T-helper 1 cell treated with Interleukin-12 subunit alpha and Interleukin-12 subunit beta and Interleukin-4 antibody, amounts not matched to agents 30 ng/mL and 1 ng/mL, for 36 hours (primary cell): Measurements from ENCODE around the gene ACOX3. TPM values are rescaled to one million over a fixed set of nuclear protein-coding genes. Genes with fewer than 3 reads are reported as not detected.
"Not testable (repeated sequence)": the region's sequence is repeated elsewhere in the genome, so short reads cannot be mapped to it uniquely, and the experiment has no call there.

ENCODE experiments used
- intact Hi-C: fragments of 100-400 bp; cut with micrococcal nuclease; formaldehyde crosslinking; loops from one replicate; pipeline ENCODE4 v1.15.1; 2024
- total RNA-seq: library from RNA; stranded (reverse); gene quantifications from 2 replicates; pipeline ENCODE4 v1.2.3, GENCODE V29; 2022

Gene ACOX3
- total RNA-seq, 1 donor from 2014 or later = 16.5 TPM

DNA sequence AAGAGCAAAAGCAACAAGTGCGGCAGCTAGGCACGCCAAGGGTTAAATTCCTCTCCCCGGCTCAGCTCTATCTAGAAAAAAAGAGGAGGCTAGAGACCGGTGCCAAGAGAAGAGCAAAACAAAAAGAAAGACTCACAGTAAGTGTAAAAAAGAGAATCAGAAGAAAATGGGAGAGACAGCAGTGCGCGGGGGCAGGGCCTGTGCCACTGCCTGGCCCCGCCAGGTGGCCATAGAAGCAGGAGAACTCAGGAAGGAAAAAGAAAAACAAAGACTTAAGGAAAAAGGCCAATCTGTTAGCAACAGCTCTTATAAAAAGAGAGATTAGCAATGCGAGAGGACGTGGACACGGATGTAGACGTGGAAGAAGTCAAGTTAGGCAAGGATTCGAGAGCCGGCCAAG lies 3.2 kb downstream of the ACOX3 start:
- intact Hi-C loops = loop anchor here (5.0 to 10.0 kb wide), 2 partner anchors 475 to 1668 kb away; no protein-coding TSS in a partner anchor

DNA sequence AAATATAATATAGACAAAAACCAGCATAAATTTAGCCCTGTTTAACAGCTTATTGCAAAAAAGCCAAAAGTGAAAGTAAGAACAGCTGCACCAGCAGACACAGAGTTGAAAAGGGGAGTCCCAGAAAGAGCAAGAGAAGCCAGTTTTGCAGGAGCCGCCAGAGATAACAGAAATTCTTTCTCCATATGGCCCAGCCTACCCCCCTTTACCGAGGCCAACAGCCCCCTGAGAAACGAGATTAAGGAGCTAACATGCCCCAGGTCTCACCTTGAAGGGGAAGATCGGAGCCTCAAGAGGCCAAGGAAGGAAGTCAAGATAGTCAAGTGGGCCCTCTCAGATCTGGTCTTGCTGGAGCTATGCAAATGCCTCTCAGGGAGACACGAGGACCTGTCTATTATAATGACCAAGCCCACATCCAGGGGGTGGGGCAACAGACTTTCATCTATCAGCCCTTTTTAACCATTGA lies 4.8 kb downstream of the ACOX3 start:
- intact Hi-C loops = loop anchor here (5.0 to 10.0 kb wide), 2 partner anchors 473 to 1669 kb away; no protein-coding TSS in a partner anchor

DNA sequence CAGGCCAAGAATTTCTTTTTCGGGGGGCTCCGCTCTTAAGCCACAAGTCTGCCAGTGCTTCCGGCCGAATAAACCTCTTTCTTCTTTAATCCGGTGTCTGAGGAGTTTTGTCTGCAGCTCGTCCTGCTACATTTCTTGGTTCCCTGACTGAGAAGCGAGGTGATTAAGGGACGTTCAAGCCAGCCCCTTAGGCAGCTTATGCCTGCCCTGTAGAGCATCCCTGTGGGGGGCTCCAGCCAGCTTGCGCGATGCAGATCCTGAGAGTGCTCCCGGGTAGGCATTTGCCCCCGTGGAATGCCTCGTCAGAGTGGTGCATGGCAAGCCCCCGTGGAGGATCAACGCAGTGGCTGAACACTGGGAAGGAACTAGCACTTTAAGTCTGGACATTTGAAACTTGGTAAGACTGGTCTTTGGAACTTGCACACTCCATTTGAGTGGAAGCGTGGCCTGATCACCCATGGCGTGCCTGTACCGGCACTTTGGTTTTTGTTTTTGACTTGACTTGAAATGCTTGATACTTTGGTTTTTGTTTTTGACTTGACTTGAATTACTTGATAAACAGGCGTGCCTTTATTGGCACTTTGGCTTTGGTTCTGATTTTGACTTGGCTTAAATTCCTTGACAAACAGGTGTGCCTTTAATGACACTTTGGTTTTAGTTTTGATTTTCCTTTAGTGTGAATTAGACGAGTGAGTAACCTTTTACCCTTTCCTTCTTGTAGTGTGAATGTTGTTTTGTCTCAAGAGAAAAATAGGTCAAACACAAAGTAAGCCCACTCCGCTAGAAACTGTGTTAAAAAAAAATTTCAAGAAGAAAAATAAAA lies 6.1 kb downstream of the ACOX3 start:
- intact Hi-C loops = loop anchor here (5.0 to 10.0 kb wide), 2 partner anchors 472 to 1670 kb away; no protein-coding TSS in a partner anchor

DNA sequence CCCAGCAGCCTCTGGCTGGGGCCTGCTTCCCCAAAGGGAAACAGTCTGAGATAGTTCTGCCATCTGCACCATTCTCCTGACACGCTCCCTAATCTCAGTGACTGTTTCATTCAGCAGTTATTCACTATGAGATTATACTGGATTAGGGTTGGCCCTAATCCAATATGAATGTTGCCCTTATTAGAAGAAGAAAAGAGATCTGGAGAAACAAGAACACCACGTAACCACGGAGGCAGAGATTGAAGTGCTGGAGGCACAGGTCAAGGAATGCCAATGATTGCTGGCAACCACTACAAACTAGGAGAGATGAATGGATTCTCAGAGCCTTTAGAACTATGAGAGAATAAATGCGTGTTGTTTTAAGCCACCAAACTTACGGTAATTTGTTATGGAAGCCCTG lies 7.4 kb downstream of the ACOX3 start:
- intact Hi-C loops = loop anchor here (10.0 kb wide), 1 partner anchor 1672 kb away; no protein-coding TSS in a partner anchor

DNA sequence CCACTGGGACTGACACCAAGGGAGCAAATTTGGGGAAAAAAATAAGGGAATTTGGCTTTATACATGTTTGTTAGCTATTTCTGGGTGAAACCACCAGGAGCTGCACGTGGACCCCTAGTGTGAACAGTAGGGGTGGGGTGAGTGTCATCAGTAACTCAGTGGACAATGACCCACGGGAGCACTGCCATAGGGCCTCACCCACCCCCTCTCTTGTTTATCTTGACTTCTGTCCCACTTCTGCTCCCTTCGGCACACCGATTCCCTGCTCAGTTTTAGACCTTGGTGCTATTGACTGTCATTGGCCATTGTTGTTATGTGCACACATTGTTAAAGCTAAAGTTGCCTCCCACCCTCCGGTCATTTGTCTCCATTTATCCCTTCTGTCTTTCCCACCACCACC lies 9.0 kb downstream of the ACOX3 start:
- intact Hi-C loops = loop anchor here (10.0 kb wide), 1 partner anchor 1673 kb away; no protein-coding TSS in a partner anchor

DNA sequence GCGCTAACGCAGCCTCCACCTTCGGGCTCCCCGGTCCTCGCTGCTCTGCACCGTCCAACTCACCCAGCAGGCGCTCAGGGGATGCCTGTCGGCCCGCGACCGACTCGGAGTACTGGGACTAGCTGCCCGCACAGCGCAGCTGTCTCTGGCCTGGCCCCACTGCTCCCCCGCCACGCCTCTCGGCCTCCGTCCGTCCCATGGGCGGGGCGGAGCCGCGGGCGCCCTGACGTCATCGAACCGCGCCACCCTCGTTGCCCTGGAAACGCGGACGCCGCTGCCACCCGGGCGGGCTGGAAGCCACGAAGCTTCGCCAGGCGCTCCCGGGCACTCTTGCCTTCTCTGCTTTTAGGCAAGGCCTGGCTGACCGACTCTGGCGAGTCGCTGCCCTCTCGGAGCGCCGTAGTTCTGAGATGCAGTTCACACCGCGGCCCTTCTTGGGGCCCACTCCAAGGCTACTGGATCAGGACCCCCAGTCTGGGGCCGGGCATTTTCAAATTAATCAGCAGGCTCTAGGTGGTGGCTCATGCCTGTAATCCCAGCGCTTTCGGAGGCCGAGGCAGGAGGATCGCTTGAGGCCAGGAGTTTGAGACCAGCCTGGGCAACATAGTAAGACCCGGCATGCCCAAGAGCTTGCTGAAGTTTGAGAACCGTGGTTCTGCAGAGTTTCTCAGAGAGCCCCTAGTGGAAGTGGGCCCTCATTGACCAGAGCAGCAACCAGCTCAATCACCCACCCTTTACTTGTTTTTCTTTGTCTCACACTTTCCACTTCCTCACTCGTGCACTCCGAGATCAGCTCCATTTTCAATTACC lies 12.0 kb downstream of the ACOX3 start:
- intact Hi-C loops = loop anchor here (1.0 to 5.0 kb wide), 4 partner anchors 12 to 1326 kb away; partner anchors contain the start of genes ABLIM2, ACOX3 and TRMT44

DNA sequence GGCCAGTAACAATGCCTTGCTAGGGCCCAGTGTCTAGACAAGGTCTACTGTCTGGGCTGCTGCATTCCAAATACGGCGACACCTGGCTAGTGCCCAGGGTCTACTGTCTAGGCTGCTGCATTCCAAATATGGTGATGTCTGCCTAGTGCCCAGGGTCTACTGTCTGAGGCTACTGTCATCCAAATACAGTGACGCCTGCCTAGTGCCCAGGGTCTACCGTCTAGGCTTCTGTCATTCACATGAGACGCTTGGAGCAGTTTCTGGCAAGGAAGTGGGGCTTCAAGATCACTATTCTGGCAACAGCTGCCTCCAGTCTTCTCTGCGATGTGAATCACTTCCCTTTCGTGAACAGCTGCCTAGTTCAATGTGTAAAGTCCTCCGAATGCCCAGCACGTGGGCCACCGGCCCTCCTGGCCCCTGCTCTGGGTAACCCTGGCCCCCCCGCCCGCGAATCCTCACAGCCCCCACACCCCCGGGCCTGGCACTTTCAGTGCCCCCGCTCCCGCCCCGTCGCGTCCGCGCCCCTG lies 12.7 kb downstream of the ACOX3 start:
- intact Hi-C loops = loop anchor here (1.0 to 5.0 kb wide), 4 partner anchors 12 to 1326 kb away; partner anchors contain the start of genes ABLIM2, ACOX3 and TRMT44

DNA sequence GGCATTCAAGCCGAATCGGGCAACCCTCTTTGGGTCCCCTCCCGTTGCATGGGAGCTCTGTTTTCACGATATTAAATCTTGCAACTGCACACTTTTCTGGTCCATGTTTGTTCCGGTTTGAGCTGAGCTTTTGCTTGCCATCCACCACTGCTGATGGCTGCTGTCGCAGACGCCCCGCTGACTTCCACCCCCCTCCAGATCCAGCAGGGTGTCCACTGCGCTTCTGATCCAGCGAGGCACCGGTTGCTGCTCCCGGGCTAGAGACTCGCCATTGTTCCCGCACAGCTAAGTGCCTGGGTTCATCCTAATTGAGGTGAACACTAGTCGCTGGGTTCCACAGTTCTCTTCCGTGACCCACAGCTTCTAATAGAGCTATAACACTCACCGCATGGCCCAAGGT lies 13.3 kb downstream of the ACOX3 start:
- intact Hi-C loops = loop anchor here (5.0 kb wide), 1 partner anchor 1325 kb away; no protein-coding TSS in a partner anchor

DNA sequence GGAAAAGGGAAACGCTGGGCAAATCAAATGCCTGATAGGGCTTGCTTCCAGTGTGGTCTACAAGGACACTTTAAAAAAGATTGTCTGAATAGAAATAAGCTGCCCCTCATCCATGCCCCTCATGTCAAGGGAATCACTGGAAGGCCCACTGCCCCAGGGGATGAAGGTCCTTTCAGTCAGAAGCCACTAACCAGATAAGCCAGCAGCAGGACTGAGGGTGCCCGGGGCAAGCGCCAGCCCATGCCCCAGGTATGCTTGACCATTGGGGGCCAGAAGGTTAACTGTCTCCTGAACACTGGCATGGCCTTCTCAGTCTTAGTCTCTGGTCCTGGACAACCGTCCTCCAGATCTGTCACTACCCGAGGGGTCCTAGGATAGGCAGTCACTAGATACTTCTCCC lies 17.7 kb downstream of the ACOX3 start:
- intact Hi-C loops = no loop called here

DNA sequence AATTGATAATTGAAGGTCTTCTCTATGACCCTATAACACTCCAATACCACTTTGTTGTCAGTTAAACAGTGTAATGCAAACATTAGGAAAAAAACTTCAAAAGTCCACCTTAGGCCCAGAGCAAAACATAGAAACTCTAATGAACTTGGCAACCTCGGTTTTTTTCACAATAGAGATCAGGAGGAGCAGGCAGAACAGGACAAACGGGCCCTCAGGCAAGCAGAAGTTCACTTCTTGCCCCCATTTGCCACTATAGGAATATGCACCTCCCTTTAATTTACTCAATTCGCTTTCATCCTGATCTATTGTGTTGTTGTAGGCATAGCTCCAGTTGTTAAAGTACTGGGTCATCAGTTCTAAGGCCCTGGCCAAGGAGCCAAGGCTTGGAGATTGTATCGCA lies 18.2 kb downstream of the ACOX3 start:
- intact Hi-C loops = no loop called here

DNA sequence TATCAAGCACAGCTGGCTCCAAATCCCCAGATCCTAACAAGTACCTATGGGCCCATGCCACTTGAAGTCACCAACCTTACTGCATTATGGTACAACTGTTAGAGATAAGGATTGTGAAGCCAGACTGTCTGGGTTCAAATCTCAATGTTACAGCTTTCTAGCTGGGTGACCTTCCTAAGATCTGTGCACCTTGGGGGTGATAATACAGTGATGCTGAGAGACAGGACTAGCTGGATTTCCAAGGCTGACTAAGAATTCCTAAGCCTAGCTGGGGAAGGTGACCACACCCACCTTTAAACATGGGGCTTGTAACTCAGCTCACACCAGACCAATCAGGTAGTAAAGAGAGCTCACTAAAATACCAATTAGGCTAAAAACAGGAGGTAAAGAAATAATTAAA lies 20.4 kb downstream of the ACOX3 start:
- intact Hi-C loops = not testable (repeated sequence)

DNA sequence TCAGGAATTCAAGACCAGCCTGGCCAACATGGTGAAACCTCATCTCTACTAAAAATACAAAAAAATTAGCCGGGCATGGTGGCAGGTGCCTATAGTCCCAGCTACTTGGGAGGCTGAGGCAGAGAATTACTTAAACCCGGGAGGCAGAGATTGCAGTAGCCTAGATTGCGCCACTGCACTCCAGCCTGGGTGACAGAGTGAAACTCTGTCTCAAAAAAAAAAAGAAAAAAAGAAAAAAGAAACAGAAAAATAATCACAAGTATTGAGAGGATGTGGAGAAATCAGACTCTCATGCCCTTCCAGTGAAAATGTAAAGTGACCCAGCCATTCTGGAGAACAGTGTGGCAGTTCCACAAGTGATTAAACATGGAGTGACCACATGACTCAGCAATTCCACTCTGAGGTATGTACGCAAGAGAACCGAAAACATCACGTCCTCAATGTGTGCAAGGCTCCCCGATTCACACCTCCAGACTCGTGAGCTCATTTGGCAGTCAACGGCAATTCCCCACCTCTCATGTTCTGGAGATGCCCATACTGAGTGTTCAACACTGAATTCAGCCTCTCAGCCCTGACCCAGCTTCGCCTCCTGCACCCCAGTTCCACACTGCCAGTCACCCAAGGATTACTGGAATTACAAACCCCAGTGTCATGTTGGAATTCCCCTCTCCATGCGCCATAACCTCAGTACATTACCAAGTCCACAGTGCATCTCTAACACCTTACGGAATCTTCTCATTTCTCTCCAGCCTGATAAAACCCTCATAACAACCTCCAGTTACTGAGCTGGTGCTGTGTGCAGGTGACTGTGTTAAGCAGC lies 21.1 kb downstream of the ACOX3 start:
- intact Hi-C loops = no loop called here

DNA sequence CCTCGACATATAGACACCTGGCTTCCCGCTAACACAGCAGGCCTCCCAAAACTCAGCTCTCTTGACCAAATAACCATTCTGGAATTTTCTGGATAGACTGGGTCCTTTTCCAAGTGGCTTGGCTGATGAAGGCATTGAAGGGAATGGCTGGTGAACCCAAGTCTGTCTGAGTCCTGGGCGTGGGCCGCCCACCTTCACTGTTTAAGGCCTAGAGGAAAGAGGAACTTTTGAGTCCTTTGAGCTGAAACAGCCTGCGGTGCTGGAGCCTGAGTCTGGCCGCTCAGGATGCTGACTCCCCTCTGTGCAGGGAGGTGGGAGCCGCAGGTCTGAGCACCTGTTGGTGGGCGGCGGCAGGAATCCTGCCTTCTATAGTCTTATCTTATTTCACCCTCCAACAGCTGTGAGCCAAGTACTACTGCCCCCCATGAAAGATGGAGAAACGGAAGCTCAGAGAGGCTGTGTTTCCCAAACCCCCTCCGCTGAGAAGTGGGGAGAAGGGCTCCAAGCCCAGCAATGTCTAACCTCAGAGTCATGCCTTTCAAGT lies 23.4 kb downstream of the ACOX3 start:
- intact Hi-C loops = no loop called here

DNA sequence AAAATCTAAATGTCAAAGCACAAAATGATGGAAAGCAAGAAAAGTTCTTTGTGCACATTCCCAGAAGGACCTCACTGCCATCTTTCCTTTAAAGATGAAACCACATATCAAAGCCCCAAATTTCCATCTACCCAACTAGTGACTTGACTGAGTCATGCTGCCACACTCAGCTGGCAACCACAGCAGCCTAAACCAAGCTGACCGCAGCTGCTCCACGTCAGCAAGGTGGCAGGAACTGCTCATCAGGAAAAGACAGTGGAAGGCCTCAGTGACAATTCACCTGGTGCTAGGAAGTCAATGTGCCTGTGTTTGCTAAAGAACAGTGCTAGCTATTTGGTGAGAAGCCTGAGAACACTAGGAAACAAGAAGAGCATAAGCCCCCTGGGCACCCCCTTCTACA lies 26.1 kb downstream of the ACOX3 start:
- intact Hi-C loops = no loop called here

DNA sequence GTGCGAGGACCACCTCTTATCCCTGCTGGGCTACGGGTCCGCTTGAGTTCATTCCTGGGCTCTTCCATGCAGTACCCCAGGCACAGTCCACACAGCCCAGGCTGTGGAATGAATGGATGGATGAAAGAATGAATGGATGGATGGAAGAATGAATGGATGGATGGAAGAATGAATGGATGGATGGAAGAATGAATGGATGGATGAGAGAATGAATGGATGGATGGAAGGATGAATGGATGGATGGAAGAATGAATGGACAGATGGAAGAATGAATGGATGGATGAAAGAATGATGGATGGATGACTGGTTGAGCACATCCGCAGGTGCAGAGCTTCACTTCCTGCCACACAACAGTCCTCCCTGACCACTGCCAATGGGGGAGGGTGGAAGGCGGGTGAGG lies 28.2 kb downstream of the ACOX3 start:
- intact Hi-C loops = no loop called here

DNA sequence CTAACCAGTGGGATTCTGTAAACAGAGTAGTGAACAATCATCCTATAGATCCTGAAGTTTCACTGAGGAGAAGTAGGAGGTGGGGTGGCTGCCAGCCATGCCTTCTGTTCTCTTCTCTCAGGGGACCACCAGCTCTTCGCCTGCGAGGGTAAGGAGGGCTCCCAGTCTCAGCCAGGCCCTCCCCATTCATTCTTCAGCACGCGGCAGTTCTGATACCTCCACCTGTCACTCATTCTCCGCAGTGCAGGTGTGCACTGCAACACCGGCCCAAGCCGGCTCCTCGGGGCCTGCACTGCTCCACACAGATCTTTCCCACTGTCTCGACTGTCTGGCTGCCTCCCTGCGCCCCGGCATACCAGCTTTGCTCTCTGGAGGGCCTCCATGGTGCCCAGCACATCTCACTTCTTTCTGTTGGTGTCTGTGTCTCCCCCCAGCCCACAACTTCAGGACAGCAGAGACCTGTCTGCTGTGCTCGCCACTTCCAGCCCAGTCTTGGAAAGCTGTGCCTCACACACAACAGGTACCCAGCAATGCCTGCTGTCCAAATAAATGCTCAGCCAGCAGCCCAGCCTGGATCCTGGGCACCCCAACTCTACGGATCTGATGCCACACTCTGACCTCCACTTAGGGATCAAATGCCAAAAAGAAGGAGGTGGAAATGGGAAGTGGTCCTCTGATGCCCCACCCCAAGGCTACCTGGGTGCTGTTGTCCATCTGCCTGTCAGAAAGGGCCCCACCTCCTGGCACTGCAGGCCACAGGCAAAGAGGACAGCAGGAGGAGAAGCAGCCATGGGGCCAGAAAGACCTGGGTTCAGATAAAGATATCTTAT lies 29.0 kb downstream of the ACOX3 start:
- intact Hi-C loops = no loop called here

DNA sequence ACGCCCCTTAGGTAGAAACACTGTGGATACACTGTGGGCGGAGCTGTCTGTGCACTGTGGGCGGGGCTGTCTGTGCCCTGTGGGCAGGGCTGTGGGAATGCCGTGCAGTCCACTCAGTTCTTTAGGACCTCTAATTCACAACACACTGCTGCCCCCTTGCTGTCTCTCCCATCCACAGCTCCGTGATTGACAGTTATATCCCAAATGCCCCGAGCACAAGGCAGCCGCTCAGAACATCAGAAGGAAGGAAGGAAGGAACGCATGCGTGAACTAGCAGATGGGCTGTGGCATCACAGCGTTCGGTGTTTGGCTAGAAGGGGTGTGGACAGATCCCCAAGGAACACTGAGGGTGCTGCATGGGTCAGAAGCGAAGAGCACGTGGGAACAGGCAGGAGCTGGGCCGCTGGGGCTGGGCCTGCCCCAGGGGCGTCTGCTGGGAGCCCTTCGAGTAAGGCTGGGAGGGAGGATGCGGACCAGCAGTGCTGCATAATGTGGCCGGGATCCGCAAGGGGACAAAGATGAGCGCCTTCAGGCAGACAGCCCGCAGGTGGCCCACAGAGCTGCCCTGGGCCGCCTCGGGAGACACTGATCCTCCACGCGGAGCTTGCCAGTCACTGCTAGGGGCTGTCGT lies 29.8 kb downstream of the ACOX3 start:
- intact Hi-C loops = no loop called here

DNA sequence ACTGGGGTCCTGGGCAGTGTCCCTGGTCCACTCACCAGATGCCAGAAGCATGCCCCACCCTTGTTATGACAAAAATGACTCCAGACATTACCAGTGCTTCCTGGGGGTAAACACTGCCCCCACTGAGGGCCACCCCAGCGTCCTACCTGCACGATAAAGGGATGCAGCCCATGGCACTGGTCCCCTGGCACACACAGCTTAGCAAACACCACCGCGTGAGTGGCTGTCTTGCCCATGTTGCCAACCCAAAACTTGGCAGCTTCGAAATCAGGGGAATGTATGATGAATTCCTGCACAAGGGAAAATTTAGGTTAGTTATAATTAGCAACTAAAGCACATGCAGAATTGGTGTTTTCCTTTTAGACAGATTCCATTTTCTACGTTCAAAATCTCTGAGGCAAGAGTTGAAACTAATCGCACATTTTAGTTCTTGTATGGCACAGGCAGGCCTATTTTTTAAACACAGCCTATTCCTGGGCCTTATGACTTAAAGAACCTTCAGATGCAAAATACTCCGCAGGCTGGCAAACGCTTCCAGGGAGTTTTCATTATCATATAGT lies 30.4 kb downstream of the ACOX3 start:
- intact Hi-C loops = no loop called here
